ENCODE measurements around the gene BBOX1.
"Not testable (repeated sequence)": the region's sequence is repeated elsewhere in the genome, so short reads cannot be mapped to it uniquely, and the experiment has no call there.

- not testable (repeated sequence) for TF ChIP-seq CTCF (IDR thresholded peaks at IDR 0.05); POLR2AphosphoS5 (IDR thresholded peaks at IDR 0.05; ENCODE audit: low read depth, low read length); REST (IDR thresholded peaks at IDR 0.05; ENCODE audit: insufficient read depth in 1 of 2, low read depth in 2 of 2, low read length in 1 of 2); SIN3A (IDR thresholded peaks at IDR 0.05; ENCODE audit: borderline replicate concordance, insufficient read depth, low read depth, low read length); TCF7L2 (IDR thresholded peaks at IDR 0.05; ENCODE audit: low read depth, low read length)
Observed at GRCh38 chr11:27135924-27136329, 95.3 kb downstream of the BBOX1 start.
